CD4-positive, alpha-beta T cell (primary cell): ENCODE data around the gene LYSMD3. TPM values are rescaled to one million over a fixed set of nuclear protein-coding genes. Genes with fewer than 3 reads are reported as not detected.

Experiments used
- ATAC-seq: fragments of 200-7000 bp; cut with Tn5 transposase; one replicate; pipeline ENCODE4 v1.10.0; 2022; ENCODE audit warnings: mild to moderate bottlenecking; ENCODE audit not compliant: poor library complexity
- CTCF ChIA-PET: fragments of 350-600 bp; sonication (Branson Sonifier 250); formaldehyde crosslinking; loops from one replicate; lab custom pipeline; 2021; ENCODE audit warnings: antibody characterized with exemption, inconsistent platforms; lab: Charles Lee
- POLR2A ChIA-PET: fragments of 350-600 bp; sonication (Branson Sonifier 250); formaldehyde crosslinking; loops from one replicate; lab custom pipeline; 2021; ENCODE audit warnings: antibody characterized with exemption, inconsistent platforms; lab: Charles Lee
- DNase-seq, 14 experiments: peaks; one replicate each; pipeline ENCODE4 v3.0.0-alpha.2; 2013 to 2020; ENCODE audit warnings: mixed read lengths in 2 of 14
- H3K27ac ChIP-seq, 2 donors: one replicate each; pipeline versions ENCODE4 v1.5.1 to v1.7.0; 2013; ENCODE audit warnings: low read length in 2 of 2, low read depth in 1 of 2, mild to moderate bottlenecking in 1 of 2
- H3K27me3 ChIP-seq, 2 experiments: 1 replicate in 1 of 2; 2 replicates in 1 of 2; pipeline versions ENCODE4 v1.6.1 to v1.7.0; 2013; ENCODE audit warnings: low read length in 2 of 2, control low read depth in 1 of 2, mild to moderate bottlenecking in 1 of 2, moderate library complexity in 1 of 2; ENCODE audit not compliant: insufficient read depth in 2 of 2, control insufficient read depth in 1 of 2
- H3K36me3 ChIP-seq: one replicate; pipeline ENCODE4 v1.6.1; 2013; ENCODE audit warnings: low read length, control low read depth; ENCODE audit not compliant: insufficient read depth
- H3K4me1 ChIP-seq: one replicate; pipeline ENCODE4 v1.6.1; 2013; ENCODE audit warnings: low read length, control low read depth; ENCODE audit not compliant: insufficient read depth
- H3K4me3 ChIP-seq: one replicate; pipeline ENCODE4 v1.5.1; 2013; ENCODE audit warnings: mild to moderate bottlenecking, low read length, moderate library complexity
- H3K9me3 ChIP-seq, 2 experiments: 1 replicate in 1 of 2; 2 replicates in 1 of 2; pipeline versions ENCODE4 v1.6.1 to v1.7.0; 2013; ENCODE audit warnings: low read length in 2 of 2, mild to moderate bottlenecking in 2 of 2, control low read depth in 1 of 2, moderate library complexity in 1 of 2; ENCODE audit not compliant: control insufficient read depth in 1 of 2, insufficient read depth in 1 of 2
- H3K27ac Mint-ChIP-seq: one replicate; pipeline ENCODE4 v1.8.0; 2020; ENCODE audit warnings: mixed read lengths
- H3K27me3 Mint-ChIP-seq: one replicate; pipeline ENCODE4 v1.8.0; 2021; ENCODE audit warnings: mixed read lengths
- H3K36me3 Mint-ChIP-seq: one replicate; pipeline ENCODE4 v1.8.0; 2021; ENCODE audit warnings: low read depth, mixed read lengths
- H3K4me1 Mint-ChIP-seq: one replicate; pipeline ENCODE4 v1.8.0; 2021; ENCODE audit warnings: low read depth, mixed read lengths
- H3K4me3 Mint-ChIP-seq: one replicate; pipeline ENCODE4 v1.8.0; 2020; ENCODE audit warnings: mild to moderate bottlenecking, mixed read lengths
- H3K9me3 Mint-ChIP-seq: one replicate; pipeline ENCODE4 v1.8.0; 2020; ENCODE audit warnings: mixed read lengths
- intact Hi-C, 2 experiments: fragments of 100-400 bp; cut with DNase I in 1 of 2; cut with micrococcal nuclease in 1 of 2; formaldehyde crosslinking; loops; one replicate each; pipeline versions ENCODE4 v1.15.1 to v1.9.0; 2023 to 2025; cut with DNase I, micrococcal nuclease
- total RNA-seq, 174 experiments: library from RNA in 2 of 174; stranded (reverse) in 2 of 174; gene quantifications; one replicate each; pipeline ENCODE4 v1.2.3 and lab custom pipeline; 2021 to 2026
- TF ChIP-seq, protein P1 (sequence below): fragments of 200-600 bp; IDR thresholded peaks from one replicate; pipeline ENCODE4 v1.8.0; 2022; ENCODE audit warnings: antibody characterized with exemption, mild to moderate bottlenecking

LYSMD3 gene
- total RNA-seq, 2 experiments from 2014 or later, result 27.6 to 32.8 TPM

DNA sequence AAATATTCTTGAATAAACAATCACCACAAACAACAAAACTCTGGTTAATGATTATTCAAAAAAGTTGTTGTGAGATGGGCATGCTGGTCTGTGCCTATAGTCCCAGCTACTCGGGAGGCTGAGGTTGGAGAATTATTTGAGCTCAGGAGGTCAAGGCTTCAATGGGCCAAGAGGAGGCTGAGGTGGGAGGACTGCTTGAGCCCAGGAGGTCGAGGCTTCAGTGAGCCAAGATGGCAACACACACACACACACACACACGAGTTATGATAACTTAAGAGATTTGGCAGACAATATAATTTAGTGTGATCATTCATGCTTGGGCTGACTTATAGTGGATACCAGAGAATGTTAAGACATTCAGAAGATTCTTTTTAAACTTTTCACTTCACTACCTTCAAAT, 14.9 kb downstream of the LYSMD3 start:
- no peak overlapping the region for H3K4me3 ChIP-seq
- Mint-ChIP-seq H3K27ac (no peak overlapping the region), H3K27me3 (no peaks in the 10 kb centered on the region), H3K9me3 (no peaks in the 10 kb centered on the region), H3K36me3 (peaks cover 25% of the 10 kb centered on the region), H3K4me3 (no peak overlapping the region), H3K4me1 (peaks cover 8% of the 10 kb centered on the region)
- peaks cover 11% of the 10 kb centered on the region for H3K36me3 ChIP-seq
- no peaks in the 10 kb centered on the region for H3K27me3 ChIP-seq
- DNase-seq (no peak), ATAC-seq (no peak)
- TF ChIP-seq, protein P1, sequence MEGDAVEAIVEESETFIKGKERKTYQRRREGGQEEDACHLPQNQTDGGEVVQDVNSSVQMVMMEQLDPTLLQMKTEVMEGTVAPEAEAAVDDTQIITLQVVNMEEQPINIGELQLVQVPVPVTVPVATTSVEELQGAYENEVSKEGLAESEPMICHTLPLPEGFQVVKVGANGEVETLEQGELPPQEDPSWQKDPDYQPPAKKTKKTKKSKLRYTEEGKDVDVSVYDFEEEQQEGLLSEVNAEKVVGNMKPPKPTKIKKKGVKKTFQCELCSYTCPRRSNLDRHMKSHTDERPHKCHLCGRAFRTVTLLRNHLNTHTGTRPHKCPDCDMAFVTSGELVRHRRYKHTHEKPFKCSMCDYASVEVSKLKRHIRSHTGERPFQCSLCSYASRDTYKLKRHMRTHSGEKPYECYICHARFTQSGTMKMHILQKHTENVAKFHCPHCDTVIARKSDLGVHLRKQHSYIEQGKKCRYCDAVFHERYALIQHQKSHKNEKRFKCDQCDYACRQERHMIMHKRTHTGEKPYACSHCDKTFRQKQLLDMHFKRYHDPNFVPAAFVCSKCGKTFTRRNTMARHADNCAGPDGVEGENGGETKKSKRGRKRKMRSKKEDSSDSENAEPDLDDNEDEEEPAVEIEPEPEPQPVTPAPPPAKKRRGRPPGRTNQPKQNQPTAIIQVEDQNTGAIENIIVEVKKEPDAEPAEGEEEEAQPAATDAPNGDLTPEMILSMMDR, result no peak
- intact Hi-C loops, result no loop called here
- no peaks in the 10 kb centered on the region for H3K4me1 ChIP-seq
- CTCF ChIA-PET, result no interaction called here
- H3K27ac ChIP-seq, result no peak overlapping the region
- H3K9me3 ChIP-seq, result no peaks in the 10 kb centered on the region
- POLR2A ChIA-PET, result interaction anchor here (0.7 kb wide), 1 partner anchor 12 kb away, joined by 3 read pairs; no protein-coding TSS in a partner anchor

DNA sequence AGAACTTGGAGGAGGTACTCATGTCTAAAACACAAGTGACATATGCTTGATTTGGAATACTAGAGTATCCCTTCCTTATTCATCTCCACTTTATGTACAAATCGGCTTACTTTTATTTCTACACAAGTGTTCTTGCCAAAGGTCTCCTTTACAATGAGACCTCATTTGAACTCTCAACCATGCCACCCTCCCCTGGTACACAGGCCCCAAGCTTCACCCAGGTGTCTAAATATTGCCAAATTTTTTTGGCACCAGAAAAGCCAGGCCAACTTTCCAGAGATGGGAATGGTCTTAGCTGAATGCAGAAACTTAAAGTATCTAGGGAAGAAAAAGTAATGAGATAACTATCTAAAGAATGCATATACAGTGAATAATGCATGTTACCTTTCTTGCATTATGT, 18.9 kb downstream of the LYSMD3 start:
- DNase-seq (no peak), ATAC-seq (no peak)
- Mint-ChIP-seq H3K4me3 (no peak overlapping the region), H3K4me1 (no peaks in the 10 kb centered on the region), H3K27me3 (no peaks in the 10 kb centered on the region), H3K36me3 (peaks cover 6% of the 10 kb centered on the region), H3K27ac (no peak overlapping the region), H3K9me3 (no peaks in the 10 kb centered on the region)
- ChIA-PET CTCF (no interaction called here), POLR2A (no interaction called here)
- H3K4me1 ChIP-seq, result no peaks in the 10 kb centered on the region
- H3K36me3 ChIP-seq, result no peaks in the 10 kb centered on the region
- TF ChIP-seq, protein P1, result no peak
- no peaks in the 10 kb centered on the region for H3K9me3 ChIP-seq
- intact Hi-C loops, result no loop called here
- no peak overlapping the region for H3K4me3 ChIP-seq
- H3K27me3 ChIP-seq, result no peaks in the 10 kb centered on the region
- H3K27ac ChIP-seq, result no peak overlapping the region

DNA sequence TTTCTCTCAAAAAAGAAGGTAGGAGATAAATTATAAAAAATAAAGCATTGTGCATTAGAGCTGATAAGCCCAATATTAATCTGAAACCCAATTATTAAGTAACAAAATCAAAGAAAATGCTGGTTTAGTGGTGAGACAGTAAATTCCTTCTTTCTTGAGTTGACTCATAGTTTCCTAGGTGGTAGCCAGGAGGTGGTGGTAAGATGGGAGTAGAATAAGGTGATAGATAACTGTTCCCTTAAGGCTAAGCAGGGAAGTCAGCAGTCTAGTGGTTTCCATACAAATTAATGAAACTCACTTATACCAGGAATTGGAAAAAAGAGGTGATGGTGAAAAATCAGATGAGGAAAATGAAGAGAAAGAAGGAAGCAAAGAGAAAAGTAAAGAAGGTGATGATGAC, 23.2 kb downstream of the LYSMD3 start:
- intact Hi-C loops, result no loop called here
- Histone ChIP-seq H3K9me3 (no peaks in the 10 kb centered on the region), H3K27ac (no peak overlapping the region), H3K4me1 (no peaks in the 10 kb centered on the region), H3K27me3 (no peaks in the 10 kb centered on the region), H3K36me3 (no peaks in the 10 kb centered on the region), H3K4me3 (no peak overlapping the region)
- POLR2A ChIA-PET, result no interaction called here
- no peaks in the 10 kb centered on the region for H3K27me3 Mint-ChIP-seq
- TF ChIP-seq, protein P1, result no peak
- no peak overlapping the region for H3K4me3 Mint-ChIP-seq
- CTCF ChIA-PET, result no interaction called here
- H3K4me1 Mint-ChIP-seq, result no peaks in the 10 kb centered on the region
- H3K36me3 Mint-ChIP-seq, result no peaks in the 10 kb centered on the region
- no peaks in the 10 kb centered on the region for H3K9me3 Mint-ChIP-seq
- ATAC-seq, result no peak
- no peak for DNase-seq
- no peak overlapping the region for H3K27ac Mint-ChIP-seq
